HAP-1 (cell line): ENCODE results near the gene PSPN.
A peak's percentile ranks its signal among the peaks of the same experiment; 100 is the strongest.
"Not testable (repeated sequence)": the region's sequence is repeated elsewhere in the genome, so short reads cannot be mapped to it uniquely, and the experiment has no call there.

Experiments used
- DNase-seq, 2 experiments: peaks; one replicate each; pipeline ENCODE4 v3.0.0-alpha.2; 2016 to 2020; ENCODE audit warnings: low spot score in 2 of 2
- H3K27me3 ChIP-seq: fragments of 250-450 bp; sonication (Bioruptor Pico); 2 replicates; pipeline ENCODE4 v1.5.1; 2020; ENCODE audit warnings: low read depth, mild to moderate bottlenecking, moderate library complexity
- H3K36me3 ChIP-seq: fragments of 250-450 bp; sonication (Bioruptor Pico); replicated peaks from 2 replicates; pipeline ENCODE4 v1.5.1; 2020; ENCODE audit warnings: mild to moderate bottlenecking
- H3K4me1 ChIP-seq: fragments of 250-450 bp; sonication (Bioruptor Pico); 2 replicates; pipeline ENCODE4 v1.5.1; 2020; ENCODE audit warnings: mild to moderate bottlenecking
- H3K4me3 ChIP-seq: fragments of 250-450 bp; sonication (Bioruptor Pico); 2 replicates; pipeline ENCODE4 v1.5.1; 2020; ENCODE audit warnings: mild to moderate bottlenecking, moderate library complexity
- H3K9me3 ChIP-seq: fragments of 250-450 bp; sonication (Bioruptor Pico); 2 replicates; pipeline ENCODE4 v1.5.1; 2020; ENCODE audit warnings: mild to moderate bottlenecking, moderate library complexity
- in situ Hi-C: fragments of 300-500 bp; cut with MboI; formaldehyde crosslinking; loops from 3 replicates; pipeline ENCODE4 v1.14.3; 2020; ENCODE audit warnings: low sequenced_read_pairs, inconsistent platforms, mixed read lengths

PSPN gene

DNA sequence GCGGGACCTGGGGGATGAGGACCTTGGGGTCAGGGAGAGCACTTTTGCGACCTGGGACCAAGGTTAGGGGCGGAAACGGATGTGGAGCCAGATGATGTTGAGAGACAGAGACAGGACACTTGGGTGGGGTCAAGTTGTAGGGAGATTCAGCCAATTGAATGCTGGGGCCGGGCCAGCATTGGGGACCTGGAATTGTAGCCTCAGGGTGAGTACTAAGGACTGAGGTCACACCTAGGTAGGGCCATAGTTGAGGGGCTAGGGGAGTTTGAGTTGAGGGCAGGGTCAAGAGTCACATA is 2.0 kb downstream of the PSPN start:
- in situ Hi-C loops: no loop called here
- Histone ChIP-seq H3K36me3 (peaks cover 2% of the 10 kb centered on the region), H3K27me3 (no peaks in the 10 kb centered on the region), H3K4me3 (peak overlapping the region; percentile 29), H3K4me1 (peaks cover 19% of the 10 kb centered on the region), H3K9me3 (no peaks in the 10 kb centered on the region)
- no peak for DNase-seq

DNA sequence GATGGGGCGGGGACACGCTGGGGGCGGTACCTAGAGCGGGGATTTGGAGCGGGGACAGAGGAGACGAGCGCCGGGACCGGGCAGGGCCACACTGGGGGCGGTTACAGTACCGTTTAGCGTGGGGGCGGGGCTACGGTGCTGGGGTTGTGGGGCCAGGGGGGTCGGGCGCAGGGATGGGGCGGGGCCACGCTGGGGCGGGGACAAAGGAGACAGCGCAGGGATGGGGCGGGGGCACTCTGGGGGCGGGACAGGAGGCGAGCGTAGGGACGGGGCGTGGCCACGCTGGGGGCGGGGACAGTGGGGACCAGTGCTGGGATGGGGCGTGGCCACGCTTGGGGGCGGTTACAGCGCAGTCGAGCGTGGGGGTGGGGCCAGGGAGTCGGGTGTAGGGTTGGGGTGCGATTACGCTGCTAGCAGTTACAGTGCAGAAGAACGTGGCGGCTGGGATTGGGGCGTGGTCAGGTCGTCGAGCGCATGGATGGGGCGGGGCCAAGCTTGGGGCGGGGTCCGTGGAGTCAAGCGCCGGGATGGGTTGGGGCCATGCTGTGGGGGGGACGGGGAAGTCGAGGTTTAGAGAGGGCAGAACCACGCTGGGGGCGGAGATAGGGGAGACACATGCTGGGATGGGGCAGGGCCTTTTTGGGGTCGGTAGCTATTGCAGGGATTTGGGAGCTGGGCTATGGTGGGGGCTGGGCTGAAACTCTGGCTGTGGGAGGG is 2.5 kb downstream of the PSPN start:
- H3K9me3 ChIP-seq: no peaks in the 10 kb centered on the region
- peaks cover 19% of the 10 kb centered on the region for H3K4me1 ChIP-seq
- peaks cover 5% of the 10 kb centered on the region; the same call in 1 of the 2 replicates for H3K36me3 ChIP-seq
- DNase-seq: peak; percentile 94 to 100
- H3K27me3 ChIP-seq: no peaks in the 10 kb centered on the region
- peak overlapping the region; percentile 90 for H3K4me3 ChIP-seq
- in situ Hi-C loops: no loop called here

DNA sequence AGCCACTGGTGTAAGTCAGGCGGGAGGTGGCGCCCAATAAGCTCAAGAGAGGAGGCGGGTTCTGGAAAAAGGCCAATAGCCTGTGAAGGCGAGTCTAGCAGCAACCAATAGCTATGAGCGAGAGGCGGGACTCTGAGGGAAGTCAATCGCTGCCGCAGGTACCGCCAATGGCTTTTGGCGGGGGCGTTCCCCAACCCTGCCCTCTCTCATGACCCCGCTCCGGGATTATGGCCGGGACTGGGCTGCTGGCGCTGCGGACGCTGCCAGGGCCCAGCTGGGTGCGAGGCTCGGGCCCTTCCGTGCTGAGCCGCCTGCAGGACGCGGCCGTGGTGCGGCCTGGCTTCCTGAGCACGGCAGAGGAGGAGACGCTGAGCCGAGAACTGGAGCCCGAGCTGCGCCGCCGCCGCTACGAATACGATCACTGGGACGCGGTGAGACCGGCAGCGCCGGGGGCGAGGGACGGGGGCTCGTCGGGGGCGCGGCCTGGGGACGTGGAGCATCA is 3.1 kb downstream of the PSPN start, which contains the start of gene ALKBH7:
Gene ALKBH7, plus strand, starts transcription at position 201 of the 502 bp plus-strand sequence. Its CDS starts 27 bp downstream, at position 228.
- in situ Hi-C loops: no loop called here
- H3K27me3 ChIP-seq: no peaks in the 10 kb centered on the region
- peak; percentile 100 for DNase-seq
- H3K9me3 ChIP-seq: no peaks in the 10 kb centered on the region
- H3K4me1 ChIP-seq: peaks cover 19% of the 10 kb centered on the region
- peaks cover 11% of the 10 kb centered on the region for H3K36me3 ChIP-seq
- peak within 1 kb of the TSS; percentile 90 for H3K4me3 ChIP-seq

DNA sequence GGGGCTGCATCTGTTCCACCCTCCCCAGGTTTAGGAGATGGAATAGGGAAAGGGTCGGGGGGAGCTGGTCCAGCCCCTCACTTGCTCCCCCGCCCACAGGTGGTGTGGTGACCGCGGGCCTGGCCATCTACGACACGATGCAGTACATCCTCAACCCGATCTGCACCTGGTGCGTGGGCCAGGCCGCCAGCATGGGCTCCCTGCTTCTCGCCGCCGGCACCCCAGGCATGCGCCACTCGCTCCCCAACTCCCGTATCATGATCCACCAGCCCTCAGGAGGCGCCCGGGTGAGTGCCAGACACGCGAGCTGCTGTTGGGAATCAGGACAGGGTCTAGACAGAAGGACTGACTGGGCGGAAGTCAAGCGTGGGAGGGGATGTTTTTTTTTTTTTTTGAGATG is 11.4 kb downstream of the PSPN start:
- DNase-seq: no peak
- Histone ChIP-seq H3K36me3 (peaks cover 47% of the 10 kb centered on the region), H3K9me3 (no peaks in the 10 kb centered on the region), H3K27me3 (no peaks in the 10 kb centered on the region), H3K4me3 (no peak overlapping the region), H3K4me1 (no peaks in the 10 kb centered on the region)
- in situ Hi-C loops: no loop called here

DNA sequence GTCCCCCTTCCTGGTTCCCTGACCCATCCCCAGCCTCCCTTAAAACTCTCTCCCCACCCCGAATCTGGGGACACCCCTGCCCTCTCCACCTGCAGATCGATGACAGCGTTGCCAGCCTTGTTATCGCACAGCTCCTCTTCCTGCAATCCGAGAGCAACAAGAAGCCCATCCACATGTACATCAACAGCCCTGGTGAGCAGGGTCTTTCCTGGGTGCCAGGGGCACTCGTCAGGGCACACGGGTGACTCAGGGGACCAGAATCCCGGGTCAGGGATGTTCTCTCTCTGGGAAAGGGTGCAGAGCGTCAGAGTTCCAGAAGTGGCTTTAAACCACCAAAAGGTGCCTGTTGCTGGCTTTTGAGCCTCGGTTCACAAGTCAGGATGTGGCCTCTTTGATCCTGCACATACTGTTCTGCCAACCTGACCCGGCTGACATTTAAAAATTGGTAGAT is 13.4 kb downstream of the PSPN start:
- DNase-seq: no peak
- in situ Hi-C loops: no loop called here
- Histone ChIP-seq H3K36me3 (peaks cover 35% of the 10 kb centered on the region), H3K9me3 (no peaks in the 10 kb centered on the region), H3K27me3 (no peaks in the 10 kb centered on the region), H3K4me3 (peak overlapping the region; percentile 78), H3K4me1 (no peaks in the 10 kb centered on the region)

DNA sequence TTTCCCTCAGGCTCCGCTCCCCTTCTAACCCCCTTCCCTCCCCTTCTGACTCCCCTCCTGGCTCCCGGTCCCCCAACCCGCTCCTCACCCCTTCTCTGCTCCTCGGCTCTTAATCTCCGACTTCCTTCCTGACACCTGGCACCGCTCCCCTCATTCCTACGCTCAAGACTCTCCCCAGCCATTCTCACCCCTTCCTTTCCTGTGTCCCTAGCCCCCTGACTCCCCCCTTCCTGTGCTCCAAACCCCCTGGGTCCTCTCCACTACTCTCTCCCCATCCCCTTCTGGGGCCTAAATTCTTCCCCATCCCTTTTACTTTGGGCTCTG is 13.7 kb downstream of the PSPN start:
- no peak for DNase-seq
- Histone ChIP-seq H3K4me3 (peak overlapping the region; percentile 78), H3K36me3 (peaks cover 34% of the 10 kb centered on the region), H3K9me3 (no peaks in the 10 kb centered on the region), H3K27me3 (no peaks in the 10 kb centered on the region), H3K4me1 (no peaks in the 10 kb centered on the region)
- in situ Hi-C loops: no loop called here

DNA sequence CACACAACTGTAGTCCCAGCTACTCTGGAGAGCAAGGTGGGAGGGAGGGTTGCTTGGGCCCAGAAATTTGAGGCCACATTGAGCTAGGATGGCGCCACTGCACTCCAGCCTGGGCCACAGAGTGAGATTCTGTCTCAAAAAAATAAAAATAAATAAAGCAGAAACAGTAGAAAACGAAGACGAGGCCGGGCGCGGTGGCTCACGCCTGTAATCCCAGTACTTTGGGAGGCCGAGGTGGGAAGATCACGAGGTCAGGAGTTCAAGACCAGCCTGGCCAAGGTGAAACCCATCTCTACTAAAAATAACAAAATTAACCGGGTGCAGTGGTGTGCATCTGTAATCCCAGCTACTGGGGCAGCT is 14.9 kb downstream of the PSPN start:
- H3K9me3 ChIP-seq, H3K4me1 ChIP-seq, DNase-seq, H3K27me3 ChIP-seq, in situ Hi-C loops: not testable (repeated sequence)
- Histone ChIP-seq H3K4me3 (peak overlapping the region; percentile 78), H3K36me3 (peaks cover 24% of the 10 kb centered on the region)

DNA sequence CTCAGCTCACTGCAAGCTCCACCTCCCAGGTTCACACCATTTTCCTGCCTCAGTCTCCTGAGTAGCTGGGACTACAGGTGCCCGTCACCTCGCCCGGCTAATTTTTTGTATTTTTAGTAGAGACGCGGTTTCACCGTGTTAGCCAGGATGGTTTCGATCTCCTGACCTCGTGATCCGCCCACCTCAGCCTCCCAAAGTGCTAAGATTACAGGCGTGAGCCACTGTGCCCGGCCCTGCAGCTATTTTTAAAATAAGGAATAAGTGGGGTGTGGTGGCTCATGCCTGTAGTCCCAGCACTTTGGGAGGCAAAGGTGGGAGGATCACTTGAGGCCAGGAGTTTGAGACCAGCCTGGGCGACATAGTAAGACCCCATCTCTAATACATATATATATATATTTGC is 15.3 kb downstream of the PSPN start:
- in situ Hi-C loops, H3K9me3 ChIP-seq, H3K4me1 ChIP-seq, H3K4me3 ChIP-seq, DNase-seq, H3K27me3 ChIP-seq: not testable (repeated sequence)
- peaks cover 20% of the 10 kb centered on the region for H3K36me3 ChIP-seq

DNA sequence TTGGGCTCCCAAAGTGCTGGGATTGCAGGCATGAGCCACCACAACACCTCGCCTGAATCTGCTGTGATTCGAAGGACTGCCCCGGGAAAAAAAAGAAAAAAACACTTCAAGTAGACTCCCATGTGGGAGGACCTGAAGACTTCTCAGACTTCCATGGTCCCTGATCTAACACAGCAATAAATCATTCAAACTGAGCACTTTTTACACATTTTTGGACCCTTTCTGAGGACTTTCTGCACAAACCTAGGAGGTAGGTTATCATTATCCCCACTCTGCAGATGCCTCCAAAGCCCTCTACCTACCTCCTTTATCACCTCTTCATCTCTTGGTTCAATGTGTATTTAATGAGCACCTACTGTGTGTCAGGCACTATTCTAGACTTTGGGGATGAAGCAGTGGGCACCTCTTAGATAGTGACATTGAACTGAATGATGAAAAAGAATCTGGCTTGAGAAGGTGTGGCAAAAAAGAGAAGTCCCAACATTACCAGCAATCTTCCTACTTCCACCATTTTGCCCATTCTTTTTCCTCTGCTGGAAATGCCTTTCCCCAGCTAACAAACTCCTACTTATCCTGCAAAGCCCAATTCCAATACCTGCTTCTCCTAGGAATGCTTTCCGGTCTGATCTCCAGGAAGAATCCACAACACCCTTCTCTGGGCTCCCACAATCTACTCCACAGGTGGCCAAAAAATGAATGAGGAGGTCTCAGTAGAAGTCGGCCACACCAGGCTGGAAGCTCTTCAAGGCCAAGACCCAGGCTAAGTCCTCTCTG is 16.0 kb downstream of the PSPN start:
- DNase-seq: no peak
- Histone ChIP-seq H3K4me3 (no peak overlapping the region), H3K9me3 (no peaks in the 10 kb centered on the region), H3K4me1 (no peaks in the 10 kb centered on the region), H3K27me3 (no peaks in the 10 kb centered on the region), H3K36me3 (peaks cover 14% of the 10 kb centered on the region)
- in situ Hi-C loops: no loop called here

DNA sequence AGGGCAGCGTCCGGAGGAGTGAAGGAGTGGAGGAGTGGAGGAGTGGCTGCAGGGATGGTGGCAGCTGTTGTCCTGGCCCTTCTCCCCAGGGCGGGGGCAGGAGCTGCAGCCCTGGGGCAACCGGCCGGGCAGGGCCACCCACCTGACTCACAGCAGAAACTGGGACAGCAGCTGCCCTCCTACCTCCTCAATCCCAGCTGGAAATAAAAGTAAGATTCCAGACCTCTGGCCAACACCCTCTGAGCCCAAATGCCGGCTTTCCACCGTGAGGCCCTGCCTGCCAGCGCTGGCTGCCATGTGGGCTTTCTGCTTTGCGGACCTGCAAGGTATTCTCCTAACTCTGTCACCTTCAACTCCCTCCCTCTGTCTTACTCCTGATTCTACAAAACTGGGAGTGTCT is 17.7 kb downstream of the PSPN start:
- DNase-seq: no peak
- in situ Hi-C loops: no loop called here

DNA sequence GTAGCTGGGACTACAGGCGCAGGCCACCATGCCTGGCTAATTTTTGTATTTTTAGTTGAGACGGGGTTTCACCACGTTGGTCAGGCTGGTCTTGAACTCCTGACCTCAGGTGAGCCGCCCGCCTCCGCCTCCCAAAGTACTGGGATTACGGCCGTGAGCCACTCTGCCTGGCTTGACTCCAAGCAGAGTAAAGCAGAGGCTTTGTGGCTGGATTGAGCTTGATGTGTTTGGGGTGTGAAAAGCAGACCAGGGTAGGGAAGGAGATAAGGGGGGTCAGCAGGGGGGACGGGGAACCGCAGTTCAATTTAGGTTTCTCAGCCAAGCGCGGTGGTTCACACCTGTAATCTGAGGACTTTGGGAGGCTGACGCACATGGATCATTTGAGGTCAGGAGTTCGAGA is 18.6 kb downstream of the PSPN start:
- Histone ChIP-seq H3K9me3 (no peaks in the 10 kb centered on the region), H3K27me3 (no peaks in the 10 kb centered on the region), H3K36me3 (no peaks in the 10 kb centered on the region), H3K4me1 (no peaks in the 10 kb centered on the region), H3K4me3 (no peak overlapping the region)
- DNase-seq: no peak
- in situ Hi-C loops: no loop called here

More for the DNA sequence above, 17.7 kb downstream of the PSPN start:
- Histone ChIP-seq H3K27me3 (no peaks in the 10 kb centered on the region), H3K4me3 (no peak overlapping the region), H3K4me1 (no peaks in the 10 kb centered on the region), H3K36me3 (peaks cover under 1% of the 10 kb centered on the region; the same call in 1 of the 2 replicates), H3K9me3 (no peaks in the 10 kb centered on the region)

DNA sequence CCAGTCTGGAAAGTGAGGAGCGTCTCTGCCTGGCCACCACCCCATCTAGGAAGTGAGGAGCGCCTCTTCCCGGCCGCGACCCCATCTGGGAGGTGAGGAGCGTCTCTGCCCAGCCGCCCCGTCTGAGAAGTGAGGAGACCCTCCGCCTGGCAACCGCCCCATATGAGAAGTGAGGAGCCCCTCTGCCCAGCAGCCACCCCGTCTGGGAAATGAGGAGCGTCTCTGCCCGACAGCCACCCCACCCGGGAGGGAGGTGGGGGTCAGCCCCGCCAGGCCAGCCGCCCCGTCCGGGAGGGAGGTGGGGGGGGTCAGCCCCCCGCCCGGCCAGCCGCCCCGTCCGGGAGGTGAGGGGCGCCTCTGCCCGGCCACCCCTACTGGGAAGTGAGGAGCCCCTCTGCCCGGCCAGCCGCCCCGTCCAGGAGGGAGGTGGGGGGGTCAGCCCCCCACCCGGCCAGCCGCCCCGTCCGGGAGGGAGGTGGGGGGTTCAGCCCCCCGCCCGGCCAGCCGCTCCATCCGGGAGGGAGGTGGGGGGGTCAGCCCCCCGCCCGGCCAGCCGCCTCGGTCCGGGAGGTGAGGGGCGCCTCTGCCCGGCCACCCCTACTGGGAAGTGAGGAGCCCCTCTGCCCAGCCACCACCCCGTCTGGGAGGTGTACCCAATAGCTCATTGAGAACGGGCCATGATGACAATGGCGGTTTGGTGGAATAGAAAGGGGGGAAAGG is 20.3 kb downstream of the PSPN start:
- H3K4me1 ChIP-seq, H3K4me3 ChIP-seq, H3K36me3 ChIP-seq, in situ Hi-C loops, H3K27me3 ChIP-seq, H3K9me3 ChIP-seq, DNase-seq: not testable (repeated sequence)

DNA sequence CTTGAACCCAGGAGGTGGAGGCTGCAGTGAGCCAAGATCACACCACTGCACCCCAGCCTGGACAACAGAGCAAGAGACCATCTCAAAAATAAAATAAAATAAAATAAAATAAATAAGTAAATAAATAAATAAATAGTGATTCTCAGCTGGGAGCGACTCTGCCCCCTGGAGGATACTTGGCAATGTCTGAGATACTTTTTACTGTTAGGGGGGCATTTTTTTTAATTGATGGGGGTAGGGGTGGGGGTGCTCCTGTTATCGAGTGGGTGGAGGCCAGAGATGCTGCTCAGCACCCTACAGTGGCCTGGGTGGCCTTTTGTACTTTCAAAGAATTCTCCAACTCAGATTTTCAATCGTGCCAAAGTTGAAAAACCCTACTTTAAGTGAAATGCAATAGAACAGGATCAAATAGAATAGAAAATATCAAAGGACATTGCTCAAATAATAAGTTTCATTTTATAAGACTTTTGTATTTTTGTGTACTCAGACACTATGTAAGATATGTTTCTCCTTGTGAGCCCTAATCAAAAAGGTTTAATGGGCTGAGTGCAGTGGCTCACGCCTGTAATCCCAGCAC is 21.5 kb downstream of the PSPN start:
- no peaks in the 10 kb centered on the region for H3K4me1 ChIP-seq
- no peak for DNase-seq
- in situ Hi-C loops: no loop called here
- no peak overlapping the region for H3K4me3 ChIP-seq
- no peaks in the 10 kb centered on the region for H3K36me3 ChIP-seq
- no peaks in the 10 kb centered on the region for H3K9me3 ChIP-seq
- no peaks in the 10 kb centered on the region for H3K27me3 ChIP-seq
